Hematopoietic multipotent progenitor cell treated with erythropoietin and hydrocortisone succinate and interleukin-3 and kit ligand, for 15 days (in vitro differentiated cells): ENCODE results near the gene TET3.
"Not testable (repeated sequence)": the region's sequence is repeated elsewhere in the genome, so short reads cannot be mapped to it uniquely, and the experiment has no call there.

Experiments
- DNase-seq: peaks from one replicate; pipeline ENCODE4 v3.0.0-alpha.2; 2015; ENCODE audit warnings: low spot score

TET3 gene

DNA sequence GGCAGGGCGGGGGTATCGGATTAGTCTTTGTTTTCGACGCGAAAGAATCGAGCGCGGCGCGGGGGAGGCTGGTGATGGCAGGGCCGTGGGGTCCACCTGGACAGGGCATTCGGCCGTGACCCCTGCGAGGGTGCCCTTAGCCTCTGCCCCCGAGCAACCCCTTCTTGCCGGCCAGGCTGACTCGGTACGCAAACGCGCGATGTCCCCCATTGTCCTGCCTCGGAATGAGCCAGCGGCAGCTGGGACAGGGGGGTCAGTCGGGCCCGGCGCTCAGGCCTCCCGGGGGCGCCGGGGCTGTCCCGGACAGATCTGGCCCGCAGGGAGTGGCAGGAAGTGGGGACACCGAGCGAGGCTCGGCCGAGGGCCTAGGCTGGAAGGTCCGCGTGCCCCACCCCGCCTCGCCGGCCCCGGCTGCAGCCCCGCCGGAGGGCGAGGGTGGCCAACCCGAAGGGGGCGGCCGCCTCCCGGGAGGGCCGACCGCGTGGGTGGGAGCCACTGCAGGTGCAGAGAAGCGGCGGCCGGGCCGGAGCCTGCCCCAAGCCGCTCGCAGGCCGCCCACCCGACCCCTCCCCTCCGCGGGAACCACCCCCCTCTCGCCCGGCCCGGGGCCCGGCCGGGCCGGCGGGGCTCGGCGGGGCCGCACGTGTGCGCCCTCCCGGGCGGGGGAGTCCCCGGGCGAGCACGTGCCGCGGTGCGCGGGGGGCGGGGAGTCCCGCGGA is at the start of gene TET3:
Gene TET3, plus strand, starts transcription at position 708 of the 719 bp plus-strand sequence. CDS start 1,494 bp downstream, outside the sequence.
- peak; percentile 45 for DNase-seq

DNA sequence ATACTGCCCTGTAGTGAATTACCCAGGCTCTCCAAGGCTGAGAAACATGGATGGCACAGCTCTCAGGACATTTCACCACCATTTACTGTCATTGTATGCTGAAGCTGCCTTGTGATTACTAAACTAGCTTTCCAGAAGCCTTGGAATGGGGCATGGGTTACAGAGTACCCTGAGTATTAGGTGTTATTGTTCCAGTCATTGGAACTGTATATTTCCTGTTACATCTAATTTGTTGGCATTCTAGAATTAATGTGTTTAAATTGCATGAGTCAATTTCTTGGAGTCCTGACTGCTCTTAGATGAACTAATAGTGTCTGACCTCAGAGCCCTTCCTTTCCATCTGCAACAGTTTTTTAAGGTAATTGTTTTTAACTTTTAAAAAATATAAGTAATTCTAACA is 49.1 kb upstream of the TET3 start:
- DNase-seq = no peak

DNA sequence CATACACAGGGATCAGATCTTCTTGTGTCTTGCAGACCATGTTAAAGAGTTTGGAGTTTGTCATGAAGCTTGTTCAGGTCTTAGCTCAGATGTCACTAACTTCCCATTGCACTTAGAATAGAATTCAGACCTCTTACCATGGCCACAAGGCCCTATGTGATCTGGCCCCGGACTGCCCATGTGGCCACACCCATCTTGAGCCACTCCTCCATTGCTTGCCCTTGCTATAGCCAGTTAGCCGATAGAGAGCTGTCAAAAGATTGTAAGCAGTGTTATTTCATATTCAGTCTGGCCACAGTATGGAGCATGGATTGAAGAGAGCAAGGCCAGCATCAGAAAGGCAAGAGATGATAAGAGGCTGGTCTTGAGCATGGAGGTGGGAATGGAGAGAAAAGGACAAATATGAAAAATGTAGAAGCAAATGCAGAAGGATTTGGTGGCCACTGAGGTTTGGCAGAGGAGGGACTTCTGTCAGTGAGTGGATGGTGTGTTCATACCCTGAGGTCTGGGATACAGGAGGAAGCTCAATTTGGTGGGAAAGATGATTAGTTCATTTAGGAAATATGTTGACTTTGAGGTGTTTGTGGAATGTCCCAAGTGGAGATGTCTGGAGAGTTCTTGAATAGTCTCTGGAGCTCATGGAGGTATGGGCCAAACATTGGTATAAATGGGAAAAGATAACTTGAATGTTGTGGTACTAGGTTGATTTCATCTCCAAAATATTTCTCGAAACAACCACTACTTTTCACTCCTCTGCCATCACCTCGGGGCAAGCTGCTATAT is 47.4 kb upstream of the TET3 start:
- DNase-seq = no peak

DNA sequence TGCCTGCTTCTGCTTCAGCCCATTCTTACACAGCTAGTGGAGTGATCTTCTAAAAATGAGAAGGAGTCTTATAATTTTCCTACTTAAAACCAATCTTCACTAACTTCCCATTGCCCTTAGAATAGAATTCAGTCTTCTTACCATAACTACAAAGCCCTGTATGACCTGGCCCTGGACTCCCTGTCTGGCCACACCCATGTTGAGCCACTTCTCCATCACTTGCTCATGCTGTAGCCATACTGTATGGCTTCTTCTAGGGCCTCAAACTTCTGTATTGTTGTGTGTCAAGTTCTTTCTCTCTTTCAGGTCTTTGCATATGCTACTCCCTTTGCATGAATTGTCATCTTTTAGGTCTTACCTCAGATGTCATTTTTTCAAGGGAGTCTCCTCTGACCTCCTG is 46.8 kb upstream of the TET3 start:
- DNase-seq = no peak

DNA sequence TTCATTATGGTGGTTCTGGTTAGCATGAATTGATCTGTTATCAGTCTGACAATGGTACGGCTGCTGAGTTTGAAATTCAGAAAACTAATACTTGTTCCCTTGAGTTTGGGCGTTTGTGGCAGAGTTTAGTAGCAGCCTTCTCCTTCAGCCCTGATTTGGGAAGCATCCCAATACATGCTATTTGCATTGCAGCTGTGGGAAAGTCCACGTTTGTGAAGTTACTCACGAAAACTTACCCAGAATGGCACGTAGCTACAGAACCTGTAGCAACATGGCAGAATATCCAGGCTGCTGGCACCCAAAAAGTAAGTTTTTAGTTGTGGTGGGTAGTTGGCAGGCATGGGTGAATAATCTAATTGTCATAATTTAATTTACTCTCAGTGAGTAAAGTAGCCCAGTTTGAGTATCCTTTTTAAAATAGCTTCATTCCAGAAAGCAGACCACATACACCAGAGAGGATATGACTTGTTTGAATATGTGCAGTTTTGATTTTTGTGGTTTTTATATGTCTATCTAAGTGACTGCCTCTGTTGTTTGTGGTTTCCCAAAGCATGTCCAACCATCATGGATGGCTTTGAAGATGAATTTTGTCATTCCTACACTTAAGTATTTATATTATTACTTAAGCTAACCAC is 45.9 kb upstream of the TET3 start:
- DNase-seq = no peak

DNA sequence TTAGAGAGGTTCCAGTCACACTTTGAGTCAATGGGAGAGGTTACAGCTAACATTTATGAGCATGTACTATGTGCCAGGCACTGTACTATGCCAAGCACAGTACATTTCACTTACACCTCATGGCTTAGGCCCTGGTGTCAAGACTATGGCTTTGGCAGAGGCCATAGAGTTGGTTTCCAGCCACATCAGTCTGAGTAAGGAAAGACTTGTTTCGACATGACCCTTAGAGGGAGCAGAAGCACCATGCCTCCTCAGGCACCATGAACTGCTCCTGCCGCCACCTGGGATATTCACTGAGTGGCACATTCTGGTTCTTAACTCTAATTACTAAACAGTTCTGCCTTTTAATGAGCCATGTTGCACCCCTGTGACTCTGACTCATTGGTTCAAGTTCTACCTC is 45.3 kb upstream of the TET3 start:
- peak; percentile 41 for DNase-seq

DNA sequence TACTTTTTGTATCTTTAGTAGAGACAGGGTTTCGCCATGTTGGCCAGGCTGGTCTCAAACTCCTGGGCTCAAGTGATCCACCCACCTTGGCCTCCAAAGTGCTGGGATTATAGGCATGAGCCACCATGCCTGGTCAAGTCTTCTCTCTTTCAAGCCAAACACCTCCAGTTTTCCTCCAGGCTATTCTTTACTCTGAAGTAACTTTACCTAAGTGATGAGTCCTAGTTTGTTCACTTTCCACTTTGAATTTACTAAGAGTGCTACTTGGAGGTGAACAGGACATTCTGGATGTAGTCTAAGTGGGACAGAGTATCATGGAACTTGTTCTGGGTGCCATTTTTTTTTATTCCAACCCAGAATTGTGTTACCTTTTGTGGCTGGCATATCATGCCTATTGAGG is 44.6 kb upstream of the TET3 start:
- DNase-seq = not testable (repeated sequence)

DNA sequence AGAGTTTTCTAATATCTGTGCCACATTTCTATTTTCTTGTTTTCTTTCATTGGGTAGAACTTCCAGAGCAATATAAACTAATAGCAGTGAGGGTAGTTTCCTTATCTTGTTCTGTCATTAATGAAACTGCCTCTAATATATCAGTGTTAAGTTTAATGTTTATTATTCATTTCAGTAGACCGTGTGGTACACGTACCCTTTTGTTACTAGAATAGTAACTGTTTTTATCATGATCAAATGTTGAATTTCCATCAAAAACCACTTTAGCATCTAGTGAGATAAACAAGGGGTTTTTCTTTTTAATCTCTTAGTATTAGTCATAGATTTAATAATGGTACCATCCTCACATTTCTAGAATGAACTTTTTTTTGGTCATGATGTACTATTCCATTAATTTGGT is 42.0 kb upstream of the TET3 start:
- no peak for DNase-seq

DNA sequence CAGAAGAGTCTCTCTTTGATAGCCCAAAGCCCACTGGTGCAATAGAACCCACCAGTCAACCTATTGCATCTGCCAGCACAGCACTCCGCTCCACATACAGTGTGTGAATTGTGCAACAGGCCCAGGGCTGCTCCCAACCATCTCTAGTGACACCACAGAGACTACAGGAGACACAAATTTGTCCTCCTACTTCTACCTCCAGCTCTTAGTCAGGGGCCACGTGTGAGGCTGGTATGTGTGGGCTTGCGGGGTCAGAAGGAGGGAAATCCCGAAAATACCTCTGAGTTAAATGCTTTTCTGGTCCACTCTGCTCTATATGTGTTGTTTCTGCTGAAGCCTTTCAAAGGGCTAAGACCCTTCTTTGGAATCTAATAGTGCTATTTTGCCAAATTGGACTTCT is 40.0 kb upstream of the TET3 start:
- no peak for DNase-seq

DNA sequence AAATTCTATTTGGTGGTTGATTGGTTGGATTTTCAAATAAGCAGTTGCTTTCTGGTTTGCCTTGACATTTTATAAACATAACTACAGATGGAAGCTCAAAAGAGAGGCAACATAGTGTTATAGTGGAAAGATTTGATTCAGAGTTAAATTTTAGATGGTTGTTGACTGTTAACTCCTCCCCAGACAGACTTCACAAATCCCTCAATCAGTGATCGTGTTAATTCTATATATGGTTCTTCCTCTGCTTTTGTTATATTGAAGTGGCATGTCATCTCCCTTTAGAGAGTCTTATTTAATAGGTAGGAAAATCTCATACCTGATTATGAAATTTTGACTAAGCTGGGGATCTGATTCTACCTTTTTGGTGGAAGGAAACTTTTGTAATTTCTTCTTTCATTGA is 38.5 kb upstream of the TET3 start:
- DNase-seq = no peak

DNA sequence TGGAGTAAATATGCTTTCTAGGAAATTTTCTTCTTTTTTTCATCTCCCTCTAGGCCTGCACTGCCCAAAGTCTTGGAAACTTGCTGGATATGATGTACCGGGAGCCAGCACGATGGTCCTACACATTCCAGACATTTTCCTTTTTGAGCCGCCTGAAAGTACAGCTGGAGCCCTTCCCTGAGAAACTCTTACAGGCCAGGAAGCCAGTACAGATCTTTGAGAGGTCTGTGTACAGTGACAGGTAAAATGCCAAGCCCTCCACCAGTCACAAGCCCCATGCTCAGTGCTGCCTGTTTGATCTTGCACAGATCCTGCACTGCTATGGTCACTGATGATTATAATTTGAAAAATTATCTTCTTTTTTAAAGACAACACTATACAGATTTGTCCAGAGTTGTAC is 38.0 kb upstream of the TET3 start:
- no peak for DNase-seq

DNA sequence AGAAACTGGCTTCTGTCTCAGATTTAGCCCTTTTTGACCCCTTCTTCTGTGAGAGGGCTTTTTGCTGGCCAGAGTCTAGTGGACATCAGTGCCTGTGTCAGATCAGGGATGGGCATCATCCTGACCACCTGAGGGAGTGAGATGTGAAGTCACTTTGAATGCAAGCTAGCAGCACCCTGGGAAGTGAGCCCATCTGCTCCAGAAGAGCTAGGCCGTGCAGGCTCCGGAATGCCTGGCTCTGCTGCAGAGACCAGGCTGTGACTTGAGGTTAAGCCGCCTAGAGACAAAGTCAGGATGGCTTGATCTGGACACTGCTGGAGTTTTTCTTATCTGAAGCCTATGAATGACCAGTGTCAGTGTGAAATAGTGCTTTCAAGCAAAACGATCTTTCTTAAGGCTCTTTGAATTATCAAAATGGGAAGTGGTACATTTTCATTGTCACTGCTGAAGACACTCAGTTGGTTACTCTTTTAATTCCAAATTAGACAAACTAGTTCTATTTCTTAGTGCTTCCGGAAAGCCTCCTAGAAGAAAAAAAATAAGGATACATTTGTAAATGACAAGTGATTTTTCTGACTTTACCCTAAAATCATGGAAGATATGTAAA is 37.2 kb upstream of the TET3 start:
- DNase-seq = no peak

DNA sequence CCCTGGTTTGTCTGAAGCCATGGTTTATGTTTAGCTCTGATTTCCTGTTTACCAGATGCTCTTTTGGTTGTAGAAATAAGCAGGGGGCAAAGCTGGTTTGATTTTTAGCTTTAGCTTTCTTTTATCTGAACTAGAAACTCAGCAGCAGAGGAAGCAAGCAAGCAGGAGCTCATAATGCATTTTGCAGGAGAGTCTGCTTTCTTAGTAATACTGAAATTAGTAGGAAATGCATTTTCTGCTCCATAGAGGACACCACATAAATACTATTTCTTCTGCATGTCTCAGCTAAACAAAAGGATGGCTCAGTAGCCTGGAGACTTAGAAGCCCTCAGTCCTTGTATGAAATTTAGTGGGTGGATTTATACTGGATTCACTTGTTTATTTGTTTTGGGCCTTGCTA is 34.9 kb upstream of the TET3 start:
- DNase-seq = no peak

DNA sequence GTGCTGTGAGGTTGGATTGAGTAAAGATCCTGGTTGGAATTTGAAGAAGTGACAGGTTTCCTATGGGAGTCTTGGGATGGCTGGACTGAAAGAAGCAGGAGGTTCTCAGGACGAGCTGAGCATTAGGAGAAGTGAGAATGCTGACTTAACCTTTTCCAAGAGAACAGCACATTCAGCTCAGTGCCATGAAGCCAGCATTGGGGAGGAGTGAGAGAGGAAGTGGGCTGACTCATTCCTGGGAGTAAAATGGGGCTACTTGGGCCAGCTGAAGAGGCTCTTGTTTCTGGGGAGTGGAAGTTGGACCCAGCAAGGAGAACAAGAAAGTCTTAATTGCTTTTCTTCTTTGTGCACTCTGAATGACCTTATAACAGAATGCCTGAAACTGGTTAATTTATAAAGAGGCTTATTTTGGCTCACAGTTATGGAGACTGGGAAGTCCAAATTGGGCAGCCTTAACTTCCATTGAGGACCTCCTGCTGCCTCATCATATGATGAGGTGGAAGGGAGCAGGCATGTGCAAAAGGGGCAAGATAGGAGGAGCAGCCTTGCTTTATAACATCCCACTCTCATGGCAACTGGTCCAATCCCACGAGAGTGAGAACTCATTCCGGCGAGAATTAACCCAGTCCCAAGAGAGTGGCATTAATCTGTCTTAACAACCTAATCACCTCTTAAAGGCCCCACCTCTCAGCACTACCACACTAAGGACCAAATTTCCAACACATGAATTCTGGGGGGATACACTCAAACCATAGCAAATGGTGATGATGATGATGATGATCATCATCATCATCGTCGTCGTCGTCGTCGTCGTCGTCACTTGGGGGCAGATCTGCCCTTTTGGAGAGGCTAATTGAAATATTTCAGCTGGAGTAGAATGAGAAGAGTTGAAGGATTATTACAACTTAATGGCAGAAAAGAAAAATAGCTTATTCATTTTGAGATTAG is 31.9 kb upstream of the TET3 start:
- no peak for DNase-seq

DNA sequence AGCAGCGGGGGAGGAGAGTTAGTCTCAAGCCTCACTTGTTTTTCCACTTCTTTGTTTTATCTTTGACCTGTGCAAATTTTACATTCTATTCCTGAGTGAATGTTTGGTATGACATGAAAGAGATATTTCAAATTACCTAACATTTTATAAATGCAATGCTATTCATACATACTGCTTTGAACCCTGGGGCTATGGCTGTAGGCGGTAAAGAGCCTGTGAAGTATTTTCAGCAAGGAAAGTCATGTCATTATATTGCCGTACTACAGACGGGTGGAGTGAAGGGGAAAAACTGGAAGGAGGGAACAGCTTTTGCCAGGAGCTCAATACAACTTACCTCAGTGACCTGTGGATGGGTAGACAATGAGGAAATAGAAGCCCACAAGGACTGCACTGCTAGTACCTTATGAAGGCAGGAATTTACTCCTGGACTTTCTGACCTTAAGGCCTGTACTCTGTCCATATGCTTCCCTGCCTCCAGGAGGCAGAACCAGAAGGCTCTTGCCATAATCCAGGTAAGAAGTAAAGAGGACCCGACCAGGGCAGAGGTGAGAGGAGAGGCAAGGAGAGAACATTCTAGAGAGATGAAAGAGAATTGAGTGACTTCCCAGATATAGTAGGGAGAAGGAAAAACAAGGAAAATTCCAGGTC is 28.4 kb upstream of the TET3 start:
- no peak for DNase-seq

DNA sequence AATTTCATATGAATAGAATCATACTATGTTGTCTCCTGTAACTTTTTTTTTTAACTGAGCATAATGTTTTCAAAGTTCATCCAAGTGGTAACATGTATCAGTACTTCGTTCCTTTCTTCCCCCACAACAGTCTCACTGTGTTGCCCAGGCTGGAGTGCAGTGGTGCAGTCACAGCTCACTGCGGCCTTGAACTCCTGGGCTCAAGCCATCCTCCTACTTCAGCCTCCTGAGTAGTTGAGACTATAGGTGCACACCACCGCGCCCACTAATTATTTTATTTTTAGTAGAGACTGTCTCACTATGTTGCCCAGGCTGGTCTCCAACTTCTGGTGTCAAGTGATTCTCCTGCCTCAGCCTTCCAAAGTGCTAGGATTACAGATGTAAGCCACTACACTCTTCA is 23.4 kb upstream of the TET3 start:
- DNase-seq = no peak

DNA sequence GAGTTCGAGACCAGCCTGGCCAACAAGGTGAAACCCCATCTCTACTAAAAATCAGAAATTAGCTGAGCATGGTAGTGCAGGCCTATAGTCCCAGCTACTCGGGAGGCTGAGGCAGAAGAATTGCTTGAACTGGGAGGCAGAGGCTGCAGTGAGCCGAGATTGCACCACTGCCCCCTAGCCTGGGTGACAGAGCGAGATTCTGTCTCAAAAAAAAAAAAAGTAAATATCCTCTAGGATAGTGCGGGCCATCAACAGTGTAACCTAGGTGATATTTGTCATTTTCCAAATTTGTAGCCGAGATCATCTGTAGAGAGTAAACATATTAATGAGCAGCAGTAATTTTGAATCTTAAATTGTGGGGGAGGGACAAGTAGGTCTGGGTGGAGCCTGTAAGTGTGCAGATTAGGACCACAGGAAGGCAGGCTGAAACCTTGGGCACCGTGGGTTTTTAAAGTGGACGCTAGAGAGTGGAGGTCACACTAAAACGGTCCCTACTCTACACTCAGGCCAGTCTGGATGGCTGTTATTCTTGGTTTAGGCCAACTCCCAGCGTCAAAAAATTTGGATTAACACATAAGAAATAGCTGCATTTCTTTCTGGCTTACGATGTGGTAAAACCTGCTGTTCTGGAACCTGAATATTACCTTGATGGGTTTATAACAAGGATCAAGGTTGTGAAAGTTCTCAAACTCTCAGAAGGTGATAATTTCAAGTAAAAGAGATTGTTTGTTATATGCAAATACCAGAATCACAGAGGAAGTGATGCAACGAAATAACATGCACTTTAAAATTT is 22.7 kb upstream of the TET3 start:
- DNase-seq = no peak

DNA sequence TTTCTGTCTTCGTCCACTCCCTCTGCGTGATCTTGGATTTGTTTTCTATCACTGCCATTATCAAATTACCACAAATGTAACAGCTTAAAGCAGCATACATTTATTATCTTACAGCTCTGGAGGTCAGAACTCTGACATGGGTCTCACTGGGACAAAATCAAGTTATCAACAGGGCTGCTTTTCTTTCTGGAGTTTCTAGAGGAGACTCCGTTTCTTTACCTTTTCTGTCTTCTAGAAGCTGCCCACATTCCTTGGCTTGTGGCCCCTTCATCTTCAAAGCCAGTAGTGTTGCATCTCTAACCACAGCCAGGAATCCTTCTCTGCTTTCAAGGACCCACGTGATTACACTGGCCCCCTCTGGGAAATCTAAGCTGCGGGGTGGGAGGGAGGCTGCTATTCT is 21.9 kb upstream of the TET3 start:
- DNase-seq = no peak

DNA sequence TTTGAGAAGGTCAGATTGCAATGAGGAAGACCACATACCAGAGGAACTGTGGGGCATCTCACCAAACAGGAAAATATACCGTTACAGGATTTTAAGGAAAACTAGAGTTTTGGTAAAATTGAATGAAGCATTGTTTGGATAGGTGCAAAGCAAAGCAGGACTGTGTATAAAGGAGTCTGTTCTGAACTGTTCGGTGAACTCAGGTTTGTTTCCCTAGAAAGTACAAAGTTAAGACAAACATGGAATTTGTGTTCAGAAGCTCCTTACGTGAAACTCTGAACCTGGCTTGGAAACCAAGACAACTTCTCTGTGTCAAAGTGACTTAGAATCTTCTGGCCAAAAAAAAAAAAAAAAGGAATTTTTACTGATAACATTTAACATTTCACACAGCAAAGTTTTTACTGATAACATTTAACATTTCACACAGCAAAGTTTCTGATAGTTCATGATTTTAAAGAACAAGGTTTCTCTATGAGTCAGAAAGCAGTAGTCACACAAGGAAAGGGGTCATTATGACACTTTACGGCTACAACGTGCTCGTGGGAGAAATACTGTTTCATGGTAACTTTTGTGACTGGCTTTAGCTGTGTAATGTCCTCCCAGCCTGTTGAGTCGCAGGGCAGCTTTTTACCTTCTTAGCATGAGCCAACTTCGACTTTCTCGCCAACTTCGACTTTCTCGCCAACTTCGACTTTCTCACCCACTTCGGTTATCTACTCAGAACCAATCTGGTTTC is 21.2 kb upstream of the TET3 start:
- no peak for DNase-seq

DNA sequence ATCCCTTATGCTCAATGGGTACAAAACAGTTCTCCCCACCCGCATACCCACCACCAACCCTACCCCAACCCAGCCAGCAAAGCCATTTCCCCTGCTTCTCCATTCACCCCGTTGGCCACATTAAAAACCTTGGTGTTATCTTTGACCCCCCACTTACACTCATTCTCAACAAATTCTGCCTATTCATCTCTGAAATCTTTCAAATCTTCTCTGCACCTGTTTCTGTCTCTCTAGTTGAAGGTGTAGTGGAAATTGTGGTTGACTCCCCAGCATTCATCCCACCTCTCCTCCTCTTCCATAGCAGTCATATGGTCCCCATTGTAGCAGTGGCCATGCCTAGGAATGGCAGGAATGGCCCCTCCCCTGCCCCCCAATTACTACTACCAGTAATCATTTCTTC is 20.5 kb upstream of the TET3 start:
- DNase-seq = no peak
